Fibroblast of skin of back (primary cell): ENCODE measurements around the gene BCL11A.

ENCODE experiments used
- DNase-seq: peaks from one replicate; pipeline ENCODE4 v3.0.0-alpha.2; 2013

Gene BCL11A

GRCh38 chr2:60544062-60544461 is 9.4 kb downstream of the BCL11A start:
- DNase-seq: peak; percentile 71

- no peak for DNase-seq
These were observed 12.3 kb downstream of the BCL11A start for GRCh38 chr2:60541056-60541651.

GRCh38 chr2:60540074-60540473 is 13.4 kb downstream of the BCL11A start:
- DNase-seq: no peak

GRCh38 chr2:60539140-60539539 is 14.3 kb downstream of the BCL11A start:
- DNase-seq: no peak

- DNase-seq: no peak
These were observed 15.4 kb downstream of the BCL11A start for GRCh38 chr2:60538101-60538500.

- no peak for DNase-seq
These were observed 16.7 kb downstream of the BCL11A start for GRCh38 chr2:60536746-60537145.

GRCh38 chr2:60535685-60536312 is 17.7 kb downstream of the BCL11A start:
- DNase-seq: no peak

GRCh38 chr2:60534892-60535684 is 18.4 kb downstream of the BCL11A start:
- no peak for DNase-seq

GRCh38 chr2:60534052-60534685 is 19.3 kb downstream of the BCL11A start:
- no peak for DNase-seq

GRCh38 chr2:60533101-60534051 is 20.1 kb downstream of the BCL11A start:
- DNase-seq: peak; percentile 72

- no peak for DNase-seq
These were observed 21.0 kb downstream of the BCL11A start for GRCh38 chr2:60532421-60532820.

- DNase-seq: no peak
These were observed 21.7 kb downstream of the BCL11A start for GRCh38 chr2:60531701-60532133.

GRCh38 chr2:60530660-60531281 is 22.7 kb downstream of the BCL11A start:
- peak; percentile 66 for DNase-seq

GRCh38 chr2:60529785-60530627 is 23.4 kb downstream of the BCL11A start:
- DNase-seq: no peak

- no peak for DNase-seq
These were observed 24.2 kb downstream of the BCL11A start for GRCh38 chr2:60529136-60529784.

GRCh38 chr2:60528281-60529020 is 25.0 kb downstream of the BCL11A start:
- peak; percentile 76 for DNase-seq

GRCh38 chr2:60527762-60528161 is 25.7 kb downstream of the BCL11A start:
- peak; percentile 63 for DNase-seq

- DNase-seq: no peak
These were observed 26.8 kb downstream of the BCL11A start for GRCh38 chr2:60526623-60527022.

- no peak for DNase-seq
These were observed 27.6 kb downstream of the BCL11A start for GRCh38 chr2:60525899-60526298.
